Measurements from ENCODE around the gene BICRAL. TPM values are rescaled to one million over a fixed set of nuclear protein-coding genes. Genes with fewer than 3 reads are reported as not detected.
"Not testable (repeated sequence)": the region's sequence is repeated elsewhere in the genome, so short reads cannot be mapped to it uniquely, and the experiment has no call there.

Gene BICRAL
- total RNA-seq, 1 donor from 2014 or later = 4.7 TPM

GRCh38 chr6:42841844-42842584 lies 60.2 kb downstream of the BICRAL start:
- DNase-seq (ENCODE audit: low read depth) = no peak

- peak; percentile 5 for DNase-seq (ENCODE audit: low read depth)
Observed at GRCh38 chr6:42845327-42845694, 63.5 kb downstream of the BICRAL start.

- DNase-seq (ENCODE audit: low read depth) = no peak
Observed at GRCh38 chr6:42846505-42846904, 64.7 kb downstream of the BICRAL start.

- no peak for DNase-seq (ENCODE audit: low read depth)
Observed at GRCh38 chr6:42848700-42849099, 66.8 kb downstream of the BICRAL start.

GRCh38 chr6:42851599-42851998 lies 69.7 kb downstream of the BICRAL start:
- DNase-seq (ENCODE audit: low read depth) = no peak

- DNase-seq (ENCODE audit: low read depth) = no peak
Observed at GRCh38 chr6:42860036-42860435, 78.2 kb downstream of the BICRAL start.

- no peak for DNase-seq (ENCODE audit: low read depth)
Observed at GRCh38 chr6:42860481-42860880, 78.6 kb downstream of the BICRAL start.

GRCh38 chr6:42864602-42865001 lies 82.8 kb downstream of the BICRAL start:
- DNase-seq (ENCODE audit: low read depth) = no peak

GRCh38 chr6:42870145-42870936 lies 88.5 kb downstream of the BICRAL start:
- no peak for DNase-seq (ENCODE audit: low read depth)

- DNase-seq (ENCODE audit: low read depth) = no peak
Observed at GRCh38 chr6:42871711-42872110, 89.9 kb downstream of the BICRAL start.

GRCh38 chr6:42873313-42873712 lies 91.5 kb downstream of the BICRAL start:
- DNase-seq (ENCODE audit: low read depth) = no peak

GRCh38 chr6:42877695-42878094 lies 95.8 kb downstream of the BICRAL start:
- no peak for DNase-seq (ENCODE audit: low read depth)

- DNase-seq (ENCODE audit: low read depth) = peak; percentile 94
Observed at GRCh38 chr6:42879372-42880239, 97.8 kb downstream of the BICRAL start, which contains the start of gene RPL7L1. RPL7L1 (plus strand) TSS chr6:42879616; CDS start chr6:42879911, 295 bp downstream.

GRCh38 chr6:42880240-42880817 lies 98.5 kb downstream of the BICRAL start:
- DNase-seq (ENCODE audit: low read depth) = not testable (repeated sequence)

GRCh38 chr6:42880871-42881270 lies 99.0 kb downstream of the BICRAL start:
- DNase-seq (ENCODE audit: low read depth) = not testable (repeated sequence)

GRCh38 chr6:42885702-42886101 lies 103.8 kb downstream of the BICRAL start:
- DNase-seq (ENCODE audit: low read depth) = no peak

GRCh38 chr6:42888201-42888600 lies 106.3 kb downstream of the BICRAL start:
- not testable (repeated sequence) for DNase-seq (ENCODE audit: low read depth)

- no peak for DNase-seq (ENCODE audit: low read depth)
Observed at GRCh38 chr6:42889815-42890214, 108.0 kb downstream of the BICRAL start.

GRCh38 chr6:42890311-42891198 lies 108.7 kb downstream of the BICRAL start:
- DNase-seq (ENCODE audit: low read depth) = peak; percentile 98

GRCh38 chr6:42891199-42891722 lies 109.4 kb downstream of the BICRAL start:
- DNase-seq (ENCODE audit: low read depth) = no peak

All from myocyte (in vitro differentiated cells).